ENCODE measurements around the gene DENND6A. TPM values are rescaled to one million over a fixed set of nuclear protein-coding genes. Genes with fewer than 3 reads are reported as not detected.
A peak's percentile ranks its signal among the peaks of the same experiment; 100 is the strongest.
"Not testable (repeated sequence)": the region's sequence is repeated elsewhere in the genome, so short reads cannot be mapped to it uniquely, and the experiment has no call there.

Gene DENND6A
- total RNA-seq, 1 donor from 2014 or later = 29.7 TPM

- H3K36me3 ChIP-seq (ENCODE audit: control insufficient read depth in 3 of 3, insufficient read depth in 3 of 3, low read length in 3 of 3) = no peaks in the 10 kb centered on the region
- H3K27me3 ChIP-seq (ENCODE audit: control insufficient read depth in 3 of 3, insufficient read depth in 3 of 3, low read length in 3 of 3) = no peaks in the 10 kb centered on the region
- no peak overlapping the region for H3K4me3 ChIP-seq (ENCODE audit: low read length in 3 of 3)
- H3K9me3 ChIP-seq (ENCODE audit: control insufficient read depth in 3 of 3, low read length in 3 of 3) = no peaks in the 10 kb centered on the region
- no peak overlapping the region for H3K9ac ChIP-seq (ENCODE audit: low read depth in 1 of 3, low read length in 3 of 3)
- peaks cover 9 to 16% (median 10%) of the 10 kb centered on the region in 3 donors for H3K4me1 ChIP-seq (ENCODE audit: control insufficient read depth in 3 of 3, insufficient read depth in 3 of 3, low read length in 3 of 3)
- no peak overlapping the region for H3K27ac ChIP-seq (ENCODE audit: low read depth, low read length)
Measured at GRCh38 chr3:57700737-57701136, 7.9 kb upstream of the DENND6A start.

DNA sequence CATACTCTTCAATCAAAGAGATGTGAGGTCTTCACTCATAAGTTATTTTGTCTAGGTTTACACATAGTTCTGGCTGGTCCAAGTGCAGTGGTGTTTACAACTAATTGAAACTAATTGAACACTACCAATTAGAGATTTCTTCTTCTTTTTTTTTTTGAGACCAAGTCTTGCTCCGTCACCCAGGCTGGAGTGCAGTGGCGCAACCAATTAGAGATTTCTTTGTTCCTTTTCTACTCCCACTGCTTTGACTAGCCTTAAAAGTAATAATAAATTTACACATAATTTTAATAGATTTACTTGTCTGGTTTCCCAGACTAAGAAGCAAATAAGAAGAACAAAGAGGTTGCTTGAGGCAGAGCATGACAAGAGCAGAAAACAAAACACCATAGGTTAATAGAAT lies 6.7 kb upstream of the DENND6A start:
- no peaks in the 10 kb centered on the region for H3K27me3 ChIP-seq (ENCODE audit: control insufficient read depth in 3 of 3, insufficient read depth in 3 of 3, low read length in 3 of 3)
- no peaks in the 10 kb centered on the region for H3K36me3 ChIP-seq (ENCODE audit: control insufficient read depth in 3 of 3, insufficient read depth in 3 of 3, low read length in 3 of 3)
- H3K9me3 ChIP-seq (ENCODE audit: control insufficient read depth in 3 of 3, low read length in 3 of 3) = no peaks in the 10 kb centered on the region
- peaks cover 9 to 16% (median 10%) of the 10 kb centered on the region in 3 donors for H3K4me1 ChIP-seq (ENCODE audit: control insufficient read depth in 3 of 3, insufficient read depth in 3 of 3, low read length in 3 of 3)
- no peak overlapping the region for H3K4me3 ChIP-seq (ENCODE audit: low read length in 3 of 3)
- no peak overlapping the region for H3K9ac ChIP-seq (ENCODE audit: low read depth in 1 of 3, low read length in 3 of 3)
- no peak overlapping the region for H3K27ac ChIP-seq (ENCODE audit: low read depth, low read length)

DNA sequence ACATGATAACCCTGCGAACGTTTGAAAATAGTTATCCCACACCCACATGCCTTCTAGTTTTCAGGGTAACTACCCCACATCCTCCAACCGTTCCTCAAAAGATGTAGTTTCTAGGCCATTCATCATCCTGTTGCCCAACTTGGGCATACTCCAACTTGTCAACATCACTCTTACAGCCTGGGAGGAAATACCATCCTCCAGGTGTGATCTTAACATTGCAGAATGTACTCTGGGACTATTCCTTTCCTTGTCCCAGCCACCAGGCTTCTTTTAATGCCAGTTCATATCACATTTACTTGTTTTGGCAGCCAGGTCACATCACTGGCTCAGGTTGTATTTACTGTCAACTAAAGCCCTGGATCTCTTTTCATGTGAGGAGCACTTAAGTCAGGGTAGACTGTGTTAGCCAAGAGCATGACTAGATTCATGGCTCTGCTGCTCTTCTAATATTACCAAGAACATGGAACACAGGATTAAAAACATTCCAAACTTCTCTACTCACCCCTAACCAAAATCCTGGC lies 4.0 kb upstream of the DENND6A start:
- peak overlapping the region; percentile 81 for H3K27ac ChIP-seq (ENCODE audit: low read depth, low read length)
- peaks cover 10 to 24% (median 17%) of the 10 kb centered on the region in 3 donors for H3K4me1 ChIP-seq (ENCODE audit: control insufficient read depth in 3 of 3, insufficient read depth in 3 of 3, low read length in 3 of 3)
- no peaks in the 10 kb centered on the region for H3K27me3 ChIP-seq (ENCODE audit: control insufficient read depth in 3 of 3, insufficient read depth in 3 of 3, low read length in 3 of 3)
- no peaks in the 10 kb centered on the region for H3K36me3 ChIP-seq (ENCODE audit: control insufficient read depth in 3 of 3, insufficient read depth in 3 of 3, low read length in 3 of 3)
- H3K4me3 ChIP-seq (ENCODE audit: low read length in 3 of 3) = no peak overlapping the region
- no peaks in the 10 kb centered on the region for H3K9me3 ChIP-seq (ENCODE audit: control insufficient read depth in 3 of 3, low read length in 3 of 3)
- H3K9ac ChIP-seq (ENCODE audit: low read depth in 1 of 3, low read length in 3 of 3) = peak overlapping the region in 1 of 3 donors; percentile 71

DNA sequence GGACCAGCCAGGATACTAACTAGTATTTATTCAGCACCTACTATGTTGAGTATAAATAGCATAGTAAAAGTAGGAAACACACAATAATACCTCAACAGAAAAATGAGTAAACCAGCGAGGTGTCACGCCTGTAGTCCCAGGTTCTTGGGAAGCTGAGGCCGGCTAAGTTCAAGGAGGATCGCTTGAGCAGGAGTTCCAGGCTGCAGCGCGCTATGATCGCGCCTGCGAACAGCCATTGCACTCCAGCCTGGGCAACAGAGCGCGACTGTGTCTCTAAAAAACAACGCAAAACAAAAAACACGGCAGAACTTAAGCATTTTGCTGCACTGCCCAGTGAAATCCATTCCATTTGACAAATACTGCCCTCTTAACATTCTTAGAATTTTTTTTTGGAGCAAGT lies 1.3 kb upstream of the DENND6A start:
- Histone ChIP-seq H3K27me3 (ENCODE audit: control insufficient read depth in 3 of 3, insufficient read depth in 3 of 3, low read length in 3 of 3) (no peaks in the 10 kb centered on the region), H3K4me1 (ENCODE audit: control insufficient read depth in 3 of 3, insufficient read depth in 3 of 3, low read length in 3 of 3) (peaks cover 25 to 33% (median 32%) of the 10 kb centered on the region in 3 donors), H3K27ac (ENCODE audit: low read depth, low read length) (no peak overlapping the region), H3K4me3 (ENCODE audit: low read length in 3 of 3) (no peak overlapping the region), H3K36me3 (ENCODE audit: control insufficient read depth in 3 of 3, insufficient read depth in 3 of 3, low read length in 3 of 3) (no peaks in the 10 kb centered on the region), H3K9ac (ENCODE audit: low read depth in 1 of 3, low read length in 3 of 3) (no peak overlapping the region), H3K9me3 (ENCODE audit: control insufficient read depth in 3 of 3, low read length in 3 of 3) (no peaks in the 10 kb centered on the region)

GRCh38 chr3:57692133-57692395 lies 813 bp downstream of the DENND6A start:
- not testable (repeated sequence) for H3K36me3 ChIP-seq (ENCODE audit: control insufficient read depth in 3 of 3, insufficient read depth in 3 of 3, low read length in 3 of 3); H3K9me3 ChIP-seq (ENCODE audit: control insufficient read depth in 3 of 3, low read length in 3 of 3); H3K27me3 ChIP-seq (ENCODE audit: control insufficient read depth in 3 of 3, insufficient read depth in 3 of 3, low read length in 3 of 3)
- H3K27ac ChIP-seq (ENCODE audit: low read depth, low read length) = peak overlapping the region; percentile 96
- H3K4me1 ChIP-seq (ENCODE audit: control insufficient read depth in 3 of 3, insufficient read depth in 3 of 3, low read length in 3 of 3) = peaks cover 20 to 37% (median 34%) of the 10 kb centered on the region in 3 donors
- H3K9ac ChIP-seq (ENCODE audit: low read depth in 1 of 3, low read length in 3 of 3) = peak overlapping the region; percentile 93 to 96 (median 96)
- peak overlapping the region; percentile 93 to 95 (median 94) for H3K4me3 ChIP-seq (ENCODE audit: low read length in 3 of 3)

- no peaks in the 10 kb centered on the region for H3K36me3 ChIP-seq (ENCODE audit: control insufficient read depth in 3 of 3, insufficient read depth in 3 of 3, low read length in 3 of 3)
- no peaks in the 10 kb centered on the region for H3K27me3 ChIP-seq (ENCODE audit: control insufficient read depth in 3 of 3, insufficient read depth in 3 of 3, low read length in 3 of 3)
- H3K4me1 ChIP-seq (ENCODE audit: control insufficient read depth in 3 of 3, insufficient read depth in 3 of 3, low read length in 3 of 3) = peaks cover 18 to 33% (median 29%) of the 10 kb centered on the region in 3 donors
- H3K4me3 ChIP-seq (ENCODE audit: low read length in 3 of 3) = peak overlapping the region; percentile 93 to 95 (median 94)
- H3K27ac ChIP-seq (ENCODE audit: low read depth, low read length) = peak overlapping the region; percentile 96
- peak overlapping the region; percentile 93 to 96 (median 96) for H3K9ac ChIP-seq (ENCODE audit: low read depth in 1 of 3, low read length in 3 of 3)
- H3K9me3 ChIP-seq (ENCODE audit: control insufficient read depth in 3 of 3, low read length in 3 of 3) = no peaks in the 10 kb centered on the region
Measured at GRCh38 chr3:57691411-57692132, 1.3 kb downstream of the DENND6A start.

DNA sequence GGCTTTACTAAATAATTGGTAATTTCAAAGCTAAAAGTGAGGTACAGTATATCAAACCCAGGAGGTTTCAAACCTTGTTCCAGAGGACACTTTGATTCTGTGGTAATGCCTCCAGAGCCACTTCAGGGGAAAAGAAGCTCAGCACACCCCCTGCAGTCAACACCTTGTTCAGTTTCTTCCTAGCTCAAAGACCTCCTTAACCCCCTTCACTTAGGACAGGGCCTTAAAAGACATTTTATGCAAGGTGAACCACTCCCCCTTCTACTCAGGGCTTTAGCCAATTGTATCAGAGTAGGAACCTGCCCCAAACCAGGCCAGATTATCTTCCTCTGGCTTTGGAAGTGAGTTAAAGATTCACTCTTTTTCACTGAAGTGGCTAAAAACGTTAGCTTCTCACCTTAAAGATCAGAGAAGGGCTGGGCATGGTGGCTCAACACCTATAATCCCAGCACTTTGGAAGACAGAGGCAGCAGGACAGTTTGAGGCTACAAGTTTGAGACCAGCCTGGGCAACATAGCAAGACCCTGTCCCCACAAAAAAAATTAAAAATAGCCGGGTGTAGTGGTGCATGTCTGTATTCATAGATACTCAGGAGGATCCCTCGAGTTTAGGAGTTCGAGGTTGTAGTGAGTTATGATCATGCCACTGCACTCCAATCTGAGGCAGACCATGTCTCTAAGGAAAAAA lies 3.4 kb downstream of the DENND6A start:
- Histone ChIP-seq H3K9ac (ENCODE audit: low read depth in 1 of 3, low read length in 3 of 3) (no peak overlapping the region), H3K4me1 (ENCODE audit: control insufficient read depth in 3 of 3, insufficient read depth in 3 of 3, low read length in 3 of 3) (peaks cover 15 to 28% (median 26%) of the 10 kb centered on the region in 3 donors), H3K27ac (ENCODE audit: low read depth, low read length) (no peak overlapping the region)

GRCh38 chr3:57688291-57688690 lies 4.6 kb downstream of the DENND6A start:
- Histone ChIP-seq H3K27me3 (ENCODE audit: control insufficient read depth in 3 of 3, insufficient read depth in 3 of 3, low read length in 3 of 3) (no peaks in the 10 kb centered on the region), H3K4me1 (ENCODE audit: control insufficient read depth in 3 of 3, insufficient read depth in 3 of 3, low read length in 3 of 3) (peaks cover 15 to 28% (median 25%) of the 10 kb centered on the region in 3 donors), H3K9me3 (ENCODE audit: control insufficient read depth in 3 of 3, low read length in 3 of 3) (no peaks in the 10 kb centered on the region), H3K36me3 (ENCODE audit: control insufficient read depth in 3 of 3, insufficient read depth in 3 of 3, low read length in 3 of 3) (no peaks in the 10 kb centered on the region), H3K27ac (ENCODE audit: low read depth, low read length) (no peak overlapping the region), H3K9ac (ENCODE audit: low read depth in 1 of 3, low read length in 3 of 3) (no peak overlapping the region), H3K4me3 (ENCODE audit: low read length in 3 of 3) (no peak overlapping the region)

More for the DNA sequence above, 3.4 kb downstream of the DENND6A start:
- H3K27me3 ChIP-seq (ENCODE audit: control insufficient read depth in 3 of 3, insufficient read depth in 3 of 3, low read length in 3 of 3) = no peaks in the 10 kb centered on the region
- no peaks in the 10 kb centered on the region for H3K36me3 ChIP-seq (ENCODE audit: control insufficient read depth in 3 of 3, insufficient read depth in 3 of 3, low read length in 3 of 3)
- no peak overlapping the region for H3K4me3 ChIP-seq (ENCODE audit: low read length in 3 of 3)
- no peaks in the 10 kb centered on the region for H3K9me3 ChIP-seq (ENCODE audit: control insufficient read depth in 3 of 3, low read length in 3 of 3)

DNA sequence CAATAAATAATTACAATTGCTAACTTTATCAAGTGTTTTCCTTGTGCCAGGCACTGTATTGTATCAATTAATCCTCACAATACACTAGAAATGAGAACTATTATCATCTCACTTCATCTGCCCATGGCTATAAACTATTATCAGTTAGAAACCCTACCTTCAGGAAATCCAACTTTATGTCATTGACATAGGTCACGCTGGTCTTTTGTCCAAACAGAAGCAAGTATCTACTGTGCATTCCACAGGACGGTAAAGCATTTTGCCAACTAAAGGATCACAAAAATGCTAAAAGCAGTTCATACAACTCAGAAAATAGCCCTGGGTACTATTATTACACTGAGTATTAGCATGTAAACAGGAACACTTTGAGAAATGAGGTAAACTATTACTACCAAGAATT lies 9.6 kb downstream of the DENND6A start:
- Histone ChIP-seq H3K9me3 (ENCODE audit: control insufficient read depth in 3 of 3, low read length in 3 of 3) (no peaks in the 10 kb centered on the region), H3K27ac (ENCODE audit: low read depth, low read length) (no peak overlapping the region), H3K27me3 (ENCODE audit: control insufficient read depth in 3 of 3, insufficient read depth in 3 of 3, low read length in 3 of 3) (no peaks in the 10 kb centered on the region), H3K4me1 (ENCODE audit: control insufficient read depth in 3 of 3, insufficient read depth in 3 of 3, low read length in 3 of 3) (peaks cover 0 to 10% (median 2%) of the 10 kb centered on the region in 3 donors), H3K4me3 (ENCODE audit: low read length in 3 of 3) (no peak overlapping the region), H3K9ac (ENCODE audit: low read depth in 1 of 3, low read length in 3 of 3) (no peak overlapping the region), H3K36me3 (ENCODE audit: control insufficient read depth in 3 of 3, insufficient read depth in 3 of 3, low read length in 3 of 3) (peaks cover 0 to 5% (median 3%) of the 10 kb centered on the region in 3 donors)

DNA sequence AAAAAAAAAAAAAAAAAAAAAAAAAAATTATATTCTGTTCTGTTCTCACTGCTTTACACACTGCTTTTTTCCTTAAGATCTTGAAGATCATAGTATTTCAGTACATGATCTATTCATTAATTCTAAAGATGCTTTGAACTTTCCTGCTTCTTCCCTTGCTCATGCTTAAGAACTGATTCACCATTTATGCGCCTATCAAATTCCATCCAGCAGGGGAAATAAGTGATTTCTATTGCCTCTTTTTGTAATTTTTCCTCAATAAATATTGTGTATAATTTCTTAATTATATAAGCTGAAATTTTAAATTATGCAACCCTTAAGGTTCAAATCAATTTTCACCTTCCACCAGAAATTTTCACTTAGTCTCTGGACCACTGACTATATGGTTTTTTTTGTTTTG lies 10.6 kb downstream of the DENND6A start:
- H3K27me3 ChIP-seq (ENCODE audit: control insufficient read depth in 3 of 3, insufficient read depth in 3 of 3, low read length in 3 of 3) = no peaks in the 10 kb centered on the region
- H3K4me1 ChIP-seq (ENCODE audit: control insufficient read depth in 3 of 3, insufficient read depth in 3 of 3, low read length in 3 of 3) = peaks cover 0 to 3% (median 0%) of the 10 kb centered on the region in 3 donors
- H3K27ac ChIP-seq (ENCODE audit: low read depth, low read length) = no peak overlapping the region
- no peak overlapping the region for H3K9ac ChIP-seq (ENCODE audit: low read depth in 1 of 3, low read length in 3 of 3)
- peaks cover 0 to 5% (median 3%) of the 10 kb centered on the region in 3 donors for H3K36me3 ChIP-seq (ENCODE audit: control insufficient read depth in 3 of 3, insufficient read depth in 3 of 3, low read length in 3 of 3)
- H3K4me3 ChIP-seq (ENCODE audit: low read length in 3 of 3) = no peak overlapping the region
- no peaks in the 10 kb centered on the region for H3K9me3 ChIP-seq (ENCODE audit: control insufficient read depth in 3 of 3, low read length in 3 of 3)
